ENCODE measurements around the gene IFNL1.
"Not testable (repeated sequence)": the region's sequence is repeated elsewhere in the genome, so short reads cannot be mapped to it uniquely, and the experiment has no call there.

Gene IFNL1

GRCh38 chr19:39325778-39326665 is 29.8 kb downstream of the IFNL1 start:
- no peak for DNase-seq (ENCODE audit: low read depth)
- no peak overlapping the region for H3K4me3 ChIP-seq (ENCODE audit: low read depth, low read length)

- no peak overlapping the region for H3K4me3 ChIP-seq (ENCODE audit: low read depth, low read length)
- no peak for DNase-seq (ENCODE audit: low read depth)
Measured at GRCh38 chr19:39327363-39328045, 31.3 kb downstream of the IFNL1 start.

GRCh38 chr19:39328046-39328705 is 32.0 kb downstream of the IFNL1 start:
- no peak overlapping the region for H3K4me3 ChIP-seq (ENCODE audit: low read depth, low read length)
- DNase-seq (ENCODE audit: low read depth), result no peak

- H3K4me3 ChIP-seq (ENCODE audit: low read depth, low read length), result no peak overlapping the region
- DNase-seq (ENCODE audit: low read depth), result no peak
Measured at GRCh38 chr19:39329948-39330347, 33.7 kb downstream of the IFNL1 start.

GRCh38 chr19:39332293-39332692 is 36.1 kb downstream of the IFNL1 start:
- no peak overlapping the region for H3K4me3 ChIP-seq (ENCODE audit: low read depth, low read length)
- DNase-seq (ENCODE audit: low read depth), result no peak

- not testable (repeated sequence) for H3K4me3 ChIP-seq (ENCODE audit: low read depth, low read length); DNase-seq (ENCODE audit: low read depth)
Measured at GRCh38 chr19:39332738-39333137, 36.5 kb downstream of the IFNL1 start.

- DNase-seq (ENCODE audit: low read depth), result no peak
- H3K4me3 ChIP-seq (ENCODE audit: low read depth, low read length), result no peak overlapping the region
Measured at GRCh38 chr19:39333507-39333906, 37.3 kb downstream of the IFNL1 start.

- no peak overlapping the region for H3K4me3 ChIP-seq (ENCODE audit: low read depth, low read length)
- no peak for DNase-seq (ENCODE audit: low read depth)
Measured at GRCh38 chr19:39334444-39334976, 38.3 kb downstream of the IFNL1 start.

- no peak overlapping the region for H3K4me3 ChIP-seq (ENCODE audit: low read depth, low read length)
Measured at GRCh38 chr19:39335168-39335548, 39.0 kb downstream of the IFNL1 start.

GRCh38 chr19:39336483-39336882 is 40.3 kb downstream of the IFNL1 start:
- H3K4me3 ChIP-seq (ENCODE audit: low read depth, low read length), result no peak overlapping the region
- no peak for DNase-seq (ENCODE audit: low read depth)

More at GRCh38 chr19:39335168-39335548, 39.0 kb downstream of the IFNL1 start:
- no peak for DNase-seq (ENCODE audit: low read depth)

GRCh38 chr19:39339674-39340073 is 43.5 kb downstream of the IFNL1 start:
- no peak for DNase-seq (ENCODE audit: low read depth)
- no peak overlapping the region for H3K4me3 ChIP-seq (ENCODE audit: low read depth, low read length)

GRCh38 chr19:39340156-39340555 is 43.9 kb downstream of the IFNL1 start:
- H3K4me3 ChIP-seq (ENCODE audit: low read depth, low read length); DNase-seq (ENCODE audit: low read depth): not testable (repeated sequence)

GRCh38 chr19:39341129-39341718 is 45.0 kb downstream of the IFNL1 start:
- peak overlapping the region; percentile 69 for H3K4me3 ChIP-seq (ENCODE audit: low read depth, low read length)
- no peak for DNase-seq (ENCODE audit: low read depth)

- peak; percentile 93 for DNase-seq (ENCODE audit: low read depth)
- peak within 1 kb of the TSS; percentile 96 for H3K4me3 ChIP-seq (ENCODE audit: low read depth, low read length)
Measured at GRCh38 chr19:39341719-39342604, 45.8 kb downstream of the IFNL1 start, which contains the start of gene SAMD4B. Gene SAMD4B (plus strand): TSS chr19:39342421. CDS start chr19:39356894, 14,473 bp downstream.

GRCh38 chr19:39342647-39343305 is 46.6 kb downstream of the IFNL1 start:
- H3K4me3 ChIP-seq (ENCODE audit: low read depth, low read length), result peak overlapping the region; percentile 96
- no peak for DNase-seq (ENCODE audit: low read depth)

- no peak for DNase-seq (ENCODE audit: low read depth)
Measured at GRCh38 chr19:39345956-39346355, 49.7 kb downstream of the IFNL1 start.

GRCh38 chr19:39347332-39348164 is 51.3 kb downstream of the IFNL1 start:
- no peak overlapping the region for H3K4me3 ChIP-seq (ENCODE audit: low read depth, low read length)
- DNase-seq (ENCODE audit: low read depth), result no peak

More at GRCh38 chr19:39345956-39346355, 49.7 kb downstream of the IFNL1 start:
- H3K4me3 ChIP-seq (ENCODE audit: low read depth, low read length), result no peak overlapping the region

All from skeletal muscle cell (primary cell).